ENCODE results near the gene TERT. TPM values are rescaled to one million over a fixed set of nuclear protein-coding genes. Genes with fewer than 3 reads are reported as not detected.

Gene TERT
- total and polyA plus RNA-seq, 12 donors: not detected

- H3K36me3 ChIP-seq: peaks cover 0 to 74% (median 40%) of the 10 kb centered on the region in 9 donors
- no peaks in the 10 kb centered on the region for H3K4me1 ChIP-seq
- H3K9me3 ChIP-seq: no peaks in the 10 kb centered on the region
- ATAC-seq (no peak), DNase-seq (no peak)
- intact Hi-C loops (cut with DNase I): no loop called here
- no peak overlapping the region for H3K27ac ChIP-seq
- WGBS, 2 donors: 96 to 97% methylated on average over 15 of the region's 15 CpGs
- TF ChIP-seq CTCF (IDR thresholded peaks at IDR 0.05): no peak
- H3K4me3 ChIP-seq: no peak overlapping the region
- no peaks in the 10 kb centered on the region for H3K27me3 ChIP-seq
Measured at GRCh38 chr5:1324301-1324700, 29.4 kb upstream of the TERT start.

GRCh38 chr5:1323803-1324173, 28.9 kb upstream of the TERT start:
- no peaks in the 10 kb centered on the region for H3K27me3 ChIP-seq
- H3K4me1 ChIP-seq: no peaks in the 10 kb centered on the region
- ATAC-seq: no peak
- H3K4me3 ChIP-seq: no peak overlapping the region
- intact Hi-C loops (cut with DNase I): no loop called here
- 96 to 98% methylated on average over 13 of the region's 13 CpGs for WGBS, 2 donors
- DNase-seq: no peak
- no peak overlapping the region for H3K27ac ChIP-seq
- peaks cover 0 to 74% (median 41%) of the 10 kb centered on the region in 9 donors for H3K36me3 ChIP-seq
- no peak for TF ChIP-seq CTCF (IDR thresholded peaks at IDR 0.05)
- no peaks in the 10 kb centered on the region for H3K9me3 ChIP-seq

- Histone ChIP-seq H3K4me3 (no peak overlapping the region), H3K36me3 (peaks cover 0 to 80% (median 44%) of the 10 kb centered on the region in 9 donors), H3K4me1 (no peaks in the 10 kb centered on the region), H3K27me3 (no peaks in the 10 kb centered on the region), H3K9me3 (no peaks in the 10 kb centered on the region), H3K27ac (no peak overlapping the region)
- intact Hi-C loops (cut with DNase I): no loop called here
- DNase-seq: no peak
- TF ChIP-seq CTCF (IDR thresholded peaks at IDR 0.05): no peak
- WGBS, 2 donors: 93 to 94% methylated on average over 24 of the region's 24 CpGs
- no peak for ATAC-seq
Measured at GRCh38 chr5:1322955-1323802, 28.3 kb upstream of the TERT start.

GRCh38 chr5:1322036-1322900, 27.4 kb upstream of the TERT start:
- Histone ChIP-seq H3K27ac (no peak overlapping the region), H3K36me3 (peaks cover 0 to 88% (median 44%) of the 10 kb centered on the region in 9 donors), H3K9me3 (no peaks in the 10 kb centered on the region), H3K4me3 (no peak overlapping the region), H3K4me1 (no peaks in the 10 kb centered on the region), H3K27me3 (no peaks in the 10 kb centered on the region)
- TF ChIP-seq CTCF (IDR thresholded peaks at IDR 0.05): no peak
- intact Hi-C loops (cut with DNase I): no loop called here
- ATAC-seq: no peak
- no peak for DNase-seq
- 93 to 94% methylated on average over 22 of the region's 22 CpGs for WGBS, 2 donors

Measured in heart right ventricle (tissue), 16 donors.